H1 (cell line): ENCODE data around the gene BTBD10. TPM values are rescaled to one million over a fixed set of nuclear protein-coding genes. Genes with fewer than 3 reads are reported as not detected.

Experiments
- BACH1 ChIP-seq: IDR thresholded peaks from 2 replicates; pipeline ENCODE4 v1.6.1; 2012; ENCODE audit warnings: low read length, improper control_type of control experiment
- BCL11A ChIP-seq, 2 experiments: IDR thresholded peaks; one replicate each; pipeline ENCODE4 v1.6.1; 2011; ENCODE audit warnings: low read depth in 2 of 2, low read length in 2 of 2, mild to moderate bottlenecking in 2 of 2
- CBX8 ChIP-seq: fragments of 300-800, 300-1000 bp; sonication (generic); IDR thresholded peaks from 2 replicates; pipeline ENCODE4 v1.7.1; 2016; ENCODE audit warnings: low read depth, low read length, borderline replicate concordance
- CHD7 ChIP-seq: fragments of 300-600 bp; sonication (generic); IDR thresholded peaks from 2 replicates; pipeline ENCODE4 v1.7.1; 2012; ENCODE audit warnings: low read length, moderate library complexity, mild to moderate bottlenecking, inconsistent platforms; ENCODE audit not compliant: insufficient replicate concordance
- CTBP2 ChIP-seq: IDR thresholded peaks from 2 replicates; pipeline ENCODE4 v1.7.0; 2011; ENCODE audit warnings: borderline replicate concordance, mild to moderate bottlenecking, moderate library complexity, mixed read lengths, low read length; ENCODE audit not compliant: insufficient read depth, insufficient read length
- GTF2F1 ChIP-seq: IDR thresholded peaks from 2 replicates; pipeline ENCODE4 v1.6.1; 2012; ENCODE audit warnings: low read depth, low read length, improper control_type of control experiment, borderline replicate concordance
- KDM4A ChIP-seq: IDR thresholded peaks from one replicate; pipeline ENCODE4 v1.7.1; 2012; ENCODE audit warnings: low read depth, mild to moderate bottlenecking, moderate library complexity, low read length, inconsistent platforms; ENCODE audit not compliant: severe bottlenecking
- RFX5 ChIP-seq: IDR thresholded peaks from 2 replicates; pipeline ENCODE4 v1.6.1; 2011; ENCODE audit warnings: low read depth, low read length, improper control_type of control experiment, borderline replicate concordance
- SP1 ChIP-seq: IDR thresholded peaks from 2 replicates; pipeline ENCODE4 v1.6.1; 2011; ENCODE audit warnings: low read depth, low read length
- TBP ChIP-seq: IDR thresholded peaks from 2 replicates; pipeline ENCODE4 v1.6.1; 2011; ENCODE audit warnings: low read depth, low read length, improper control_type of control experiment
- polyA plus RNA-seq, 7 experiments: library from polyadenylated mRNA; depleted of rRNA in 3 of 7; stranded (reverse) in 5 of 7; unstranded in 2 of 7; fragments of >200 nt in 5 of 7; fragments of 200-250 nt in 2 of 7; gene quantifications; 1 replicate in 5 of 7; 2 replicates in 1 of 7; 4 replicates in 1 of 7; pipeline versions ENCODE4 v1.2.1 to v1.2.3, GENCODE V29; 2011 to 2013; ENCODE audit warnings: missing spikeins in 2 of 7, mixed read lengths in 2 of 7
- total RNA-seq: library from RNA; stranded (reverse); fragmentation: NEBNext Ultra II Directional; extraction: Animal tissue kit (Norgen Biotek cat#: 25700); gene quantifications from 2 replicates; pipeline ENCODE4 v1.2.1, GENCODE V29; 2021
- TF ChIP-seq, protein P1 (sequence below): IDR thresholded peaks from 2 replicates; pipeline ENCODE4 v1.6.1; 2012; ENCODE audit warnings: inconsistent platforms

The BTBD10 gene
- total and polyA plus RNA-seq, 2 of the 8 experiments (the other 6 are each of a cell fraction or from before 2014, with no cell fraction given) = 13.8 to 22.2 TPM

GRCh38 chr11:13463779-13464290 is 813 bp upstream of the BTBD10 start (continued):
- no peak for TF ChIP-seq CHD7
- no peak for TF ChIP-seq CTBP2
- TF ChIP-seq TBP = no peak
- no peak for TF ChIP-seq CBX8
- TF ChIP-seq BACH1 = no peak
- no peak for TF ChIP-seq KDM4A
- TF ChIP-seq BCL11A (IDR thresholded peaks at IDR 0.05; ENCODE audit: low read depth in 2 of 2, low read length in 2 of 2) = no peak
- no peak for TF ChIP-seq RFX5
- TF ChIP-seq, protein P1, sequence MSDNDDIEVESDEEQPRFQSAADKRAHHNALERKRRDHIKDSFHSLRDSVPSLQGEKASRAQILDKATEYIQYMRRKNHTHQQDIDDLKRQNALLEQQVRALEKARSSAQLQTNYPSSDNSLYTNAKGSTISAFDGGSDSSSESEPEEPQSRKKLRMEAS = no peak
- no peak for TF ChIP-seq GTF2F1
- TF ChIP-seq SP1 = no peak
